ENCODE results near the gene JAG2. TPM values are rescaled to one million over a fixed set of nuclear protein-coding genes. Genes with fewer than 3 reads are reported as not detected.
"Not testable (repeated sequence)": the region's sequence is repeated elsewhere in the genome, so short reads cannot be mapped to it uniquely, and the experiment has no call there.

JAG2 gene
- total and polyA plus RNA-seq, 3 donors from 2014 or later = 12.9 to 21.3 (median 20.4) TPM

GRCh38 chr14:105117257-105117646, 51.3 kb downstream of the JAG2 start:
- no peaks in the 10 kb centered on the region for H3K27me3 ChIP-seq
- no peak overlapping the region for H3K4me3 ChIP-seq
- TF ChIP-seq CTCF (IDR thresholded peaks at IDR 0.05) (no peak), POLR2A (IDR thresholded peaks at IDR 0.05) (no peak)
- intact Hi-C loops (cut with DNase I; ENCODE audit: low total_unique reads) = no loop called here
- no peak for DNase-seq
- H3K9me3 ChIP-seq = no peaks in the 10 kb centered on the region
- H3K27ac ChIP-seq = no peak overlapping the region
- WGBS, 2 donors = 88 to 97% methylated on average over 2 of the region's 2 CpGs
- H3K4me1 ChIP-seq = no peaks in the 10 kb centered on the region
- no peaks in the 10 kb centered on the region for H3K36me3 ChIP-seq (ENCODE audit: low read depth, missing control alignments)

GRCh38 chr14:105116451-105117256, 51.9 kb downstream of the JAG2 start:
- intact Hi-C loops (cut with DNase I; ENCODE audit: low total_unique reads) = no loop called here
- 85 to 86% methylated on average over 12 of the region's 12 CpGs for WGBS, 2 donors
- H3K36me3 ChIP-seq (ENCODE audit: low read depth, missing control alignments) = no peaks in the 10 kb centered on the region

GRCh38 chr14:105109243-105109642, 59.3 kb downstream of the JAG2 start:
- H3K36me3 ChIP-seq (ENCODE audit: low read depth, missing control alignments); DNase-seq; H3K9me3 ChIP-seq; H3K27ac ChIP-seq; H3K4me1 ChIP-seq; H3K27me3 ChIP-seq; intact Hi-C loops (cut with DNase I; ENCODE audit: low total_unique reads); H3K4me3 ChIP-seq: not testable (repeated sequence)
- 86 to 91% methylated on average over 8 of the region's 8 CpGs for WGBS, 2 donors

More at GRCh38 chr14:105116451-105117256, 51.9 kb downstream of the JAG2 start:
- Histone ChIP-seq H3K27me3 (no peaks in the 10 kb centered on the region), H3K4me1 (no peaks in the 10 kb centered on the region), H3K9me3 (no peaks in the 10 kb centered on the region), H3K4me3 (no peak overlapping the region), H3K27ac (no peak overlapping the region)
- no peak for TF ChIP-seq POLR2A (IDR thresholded peaks at IDR 0.05)
- no peak for TF ChIP-seq CTCF (IDR thresholded peaks at IDR 0.05)
- no peak for DNase-seq

- DNase-seq = no peak
- H3K27me3 ChIP-seq = no peaks in the 10 kb centered on the region
- no peak overlapping the region for H3K4me3 ChIP-seq
- whole genome bisulfite sequencing, 2 donors = 81 to 85% methylated on average over 7 of the region's 7 CpGs
- intact Hi-C loops (cut with DNase I; ENCODE audit: low total_unique reads) = no loop called here
- no peak overlapping the region for H3K27ac ChIP-seq
- H3K36me3 ChIP-seq (ENCODE audit: low read depth, missing control alignments) = no peaks in the 10 kb centered on the region
- TF ChIP-seq POLR2A (IDR thresholded peaks at IDR 0.05) (no peak), CTCF (IDR thresholded peaks at IDR 0.05) (no peak)
- H3K4me1 ChIP-seq = no peaks in the 10 kb centered on the region
- no peaks in the 10 kb centered on the region for H3K9me3 ChIP-seq
Measured at GRCh38 chr14:105108516-105108864, 60.1 kb downstream of the JAG2 start.

- DNase-seq = no peak
- no peaks in the 10 kb centered on the region for H3K9me3 ChIP-seq
- WGBS, 2 donors = 72 to 76% methylated on average over 9 of the region's 9 CpGs
- H3K36me3 ChIP-seq (ENCODE audit: low read depth, missing control alignments) = no peaks in the 10 kb centered on the region
- H3K27ac ChIP-seq = no peak overlapping the region
- no peaks in the 10 kb centered on the region for H3K27me3 ChIP-seq
- no peak overlapping the region for H3K4me3 ChIP-seq
- TF ChIP-seq POLR2A (IDR thresholded peaks at IDR 0.05) (no peak), CTCF (IDR thresholded peaks at IDR 0.05) (no peak)
- intact Hi-C loops (cut with DNase I; ENCODE audit: low total_unique reads) = no loop called here
- no peaks in the 10 kb centered on the region for H3K4me1 ChIP-seq
Measured at GRCh38 chr14:105107781-105108515, 60.6 kb downstream of the JAG2 start.

Data from testis (tissue), 3 donors.